ENCODE data around the gene PFN1.

GRCh38 chr17:4945176-4945943, 3.0 kb downstream of the PFN1 start:
- TF ChIP-seq POLR2A (IDR thresholded peaks at IDR 0.05) (no peak), CTCF (IDR thresholded peaks at IDR 0.05) (no peak)
